ENCODE data around the gene RABIF.
"Not testable (repeated sequence)": the region's sequence is repeated elsewhere in the genome, so short reads cannot be mapped to it uniquely, and the experiment has no call there.

RABIF gene

GRCh38 chr1:202834771-202835547 lies 54.0 kb downstream of the RABIF start:
- no peak for TF ChIP-seq CTCF (conservative IDR thresholded peaks at IDR 0.05; ENCODE audit: low read length)
- H3K4me3 ChIP-seq (ENCODE audit: low read length) = no peak overlapping the region
- no peak for DNase-seq (ENCODE audit: low read depth)

GRCh38 chr1:202831906-202832305 lies 57.0 kb downstream of the RABIF start:
- TF ChIP-seq CTCF (conservative IDR thresholded peaks at IDR 0.05; ENCODE audit: low read length) = no peak
- no peak for DNase-seq (ENCODE audit: low read depth)
- no peak overlapping the region for H3K4me3 ChIP-seq (ENCODE audit: low read length)

- not testable (repeated sequence) for H3K4me3 ChIP-seq (ENCODE audit: low read length); DNase-seq (ENCODE audit: low read depth)
Measured at GRCh38 chr1:202829223-202829622, 59.7 kb downstream of the RABIF start.
